Measurements from ENCODE around the gene MYBPC1. TPM values are rescaled to one million over a fixed set of nuclear protein-coding genes. Genes with fewer than 3 reads are reported as not detected.
A peak's percentile ranks its signal among the peaks of the same experiment; 100 is the strongest.

The MYBPC1 gene
- total RNA-seq, 2 experiments from 2014 or later, result not detected

- POLR2A ChIA-PET, result no interaction called here
- Mint-ChIP-seq H3K36me3 (ENCODE audit: low read depth) (no peaks in the 10 kb centered on the region), H3K9me3 (no peaks in the 10 kb centered on the region), H3K4me3 (peak overlapping the region; percentile 80), H3K27ac (peak overlapping the region; percentile 85), H3K27me3 (no peaks in the 10 kb centered on the region), H3K4me1 (peaks cover 38% of the 10 kb centered on the region)
- peak; percentile 9 for DNase-seq
- CTCF ChIA-PET, result no interaction called here
Observed at GRCh38 chr12:101696251-101697196, 101.8 kb downstream of the MYBPC1 start.

GRCh38 chr12:101697197-101697929, 102.6 kb downstream of the MYBPC1 start, which contains the start of gene CHPT1:
Gene CHPT1 (plus strand): TSS chr12:101697640. CDS start chr12:101697862, 222 bp downstream.
- Mint-ChIP-seq H3K36me3 (ENCODE audit: low read depth) (no peaks in the 10 kb centered on the region), H3K9me3 (no peaks in the 10 kb centered on the region), H3K27me3 (no peaks in the 10 kb centered on the region), H3K27ac (peak within 1 kb of the TSS; percentile 86), H3K4me1 (peaks cover 38% of the 10 kb centered on the region), H3K4me3 (peak within 1 kb of the TSS; percentile 81)
- ChIA-PET POLR2A (no interaction called here), CTCF (interaction anchor here (1.1 kb wide), 1 partner anchor 49 kb away, joined by 3 read pairs; no protein-coding TSS in a partner anchor)
- DNase-seq, result peak; percentile 54

- Mint-ChIP-seq H3K27ac (peak overlapping the region; percentile 86), H3K4me1 (peaks cover 38% of the 10 kb centered on the region), H3K27me3 (no peaks in the 10 kb centered on the region), H3K36me3 (ENCODE audit: low read depth) (no peaks in the 10 kb centered on the region), H3K9me3 (no peaks in the 10 kb centered on the region), H3K4me3 (peak overlapping the region; percentile 81)
- ChIA-PET POLR2A (no interaction called here), CTCF (interaction anchor here (0.8 to 1.3 kb wide), 3 partner anchors 22 to 48 kb away, joined by 3 to 4 read pairs (median 3); no protein-coding TSS in a partner anchor)
- DNase-seq, result no peak
Observed at GRCh38 chr12:101697930-101698799, 103.4 kb downstream of the MYBPC1 start.

GRCh38 chr12:101698800-101699347, 104.1 kb downstream of the MYBPC1 start:
- Mint-ChIP-seq H3K4me1 (peaks cover 38% of the 10 kb centered on the region), H3K36me3 (ENCODE audit: low read depth) (no peaks in the 10 kb centered on the region), H3K9me3 (no peaks in the 10 kb centered on the region), H3K4me3 (peak overlapping the region; percentile 81), H3K27ac (peak overlapping the region; percentile 86), H3K27me3 (no peaks in the 10 kb centered on the region)
- CTCF ChIA-PET, result interaction anchor here (0.8 to 1.3 kb wide), 3 partner anchors 23 to 47 kb away, joined by 3 to 4 read pairs (median 3); no protein-coding TSS in a partner anchor
- POLR2A ChIA-PET, result no interaction called here
- no peak for DNase-seq

- Mint-ChIP-seq H3K4me1 (peaks cover 35% of the 10 kb centered on the region), H3K27me3 (no peaks in the 10 kb centered on the region), H3K9me3 (no peaks in the 10 kb centered on the region), H3K36me3 (ENCODE audit: low read depth) (no peaks in the 10 kb centered on the region), H3K27ac (no peak overlapping the region), H3K4me3 (no peak overlapping the region)
- CTCF ChIA-PET, result no interaction called here
- POLR2A ChIA-PET, result no interaction called here
- DNase-seq, result no peak
Observed at GRCh38 chr12:101700299-101700820, 105.6 kb downstream of the MYBPC1 start.

GRCh38 chr12:101703487-101703886, 108.7 kb downstream of the MYBPC1 start:
- H3K4me1 Mint-ChIP-seq, result peaks cover 15% of the 10 kb centered on the region

GRCh38 chr12:101706403-101706802, 111.6 kb downstream of the MYBPC1 start:
- no peak for DNase-seq
- ChIA-PET CTCF (interaction anchor here (1.1 kb wide), 1 partner anchor 52 kb away, joined by 3 read pairs; no protein-coding TSS in a partner anchor), POLR2A (no interaction called here)
- peaks cover 11% of the 10 kb centered on the region for H3K4me1 Mint-ChIP-seq
- no peaks in the 10 kb centered on the region for H3K9me3 Mint-ChIP-seq
- no peaks in the 10 kb centered on the region for H3K36me3 Mint-ChIP-seq (ENCODE audit: low read depth)
- H3K27me3 Mint-ChIP-seq, result no peaks in the 10 kb centered on the region
- no peak overlapping the region for H3K4me3 Mint-ChIP-seq
- no peak overlapping the region for H3K27ac Mint-ChIP-seq

More at GRCh38 chr12:101703487-101703886, 108.7 kb downstream of the MYBPC1 start:
- Mint-ChIP-seq H3K4me3 (no peak overlapping the region), H3K27ac (no peak overlapping the region), H3K27me3 (no peaks in the 10 kb centered on the region), H3K9me3 (no peaks in the 10 kb centered on the region), H3K36me3 (ENCODE audit: low read depth) (no peaks in the 10 kb centered on the region)
- ChIA-PET CTCF (interaction anchor here (1.3 to 1.7 kb wide), 2 partner anchors 11 to 14 kb away, joined by 3 to 4 read pairs; no protein-coding TSS in a partner anchor), POLR2A (no interaction called here)
- DNase-seq, result no peak

- no peaks in the 10 kb centered on the region for H3K36me3 Mint-ChIP-seq (ENCODE audit: low read depth)
- ChIA-PET CTCF (interaction anchor here (1.1 kb wide), 1 partner anchor 52 kb away, joined by 3 read pairs; no protein-coding TSS in a partner anchor), POLR2A (no interaction called here)
- H3K27me3 Mint-ChIP-seq, result no peaks in the 10 kb centered on the region
- H3K27ac Mint-ChIP-seq, result no peak overlapping the region
- peaks cover 11% of the 10 kb centered on the region for H3K4me1 Mint-ChIP-seq
- H3K9me3 Mint-ChIP-seq, result no peaks in the 10 kb centered on the region
- no peak overlapping the region for H3K4me3 Mint-ChIP-seq
- DNase-seq, result no peak
Observed at GRCh38 chr12:101707131-101707782, 112.5 kb downstream of the MYBPC1 start.

GRCh38 chr12:101710288-101710687, 115.5 kb downstream of the MYBPC1 start:
- H3K36me3 Mint-ChIP-seq (ENCODE audit: low read depth), result no peaks in the 10 kb centered on the region
- H3K4me1 Mint-ChIP-seq, result peaks cover 11% of the 10 kb centered on the region
- H3K9me3 Mint-ChIP-seq, result no peaks in the 10 kb centered on the region
- ChIA-PET POLR2A (no interaction called here), CTCF (no interaction called here)
- no peak overlapping the region for H3K27ac Mint-ChIP-seq
- no peak overlapping the region for H3K4me3 Mint-ChIP-seq
- H3K27me3 Mint-ChIP-seq, result no peaks in the 10 kb centered on the region
- no peak for DNase-seq

GRCh38 chr12:101713059-101713682, 118.4 kb downstream of the MYBPC1 start:
- Mint-ChIP-seq H3K36me3 (ENCODE audit: low read depth) (peaks cover 2% of the 10 kb centered on the region), H3K27ac (no peak overlapping the region), H3K4me1 (peaks cover 11% of the 10 kb centered on the region), H3K9me3 (no peaks in the 10 kb centered on the region), H3K4me3 (no peak overlapping the region), H3K27me3 (no peaks in the 10 kb centered on the region)
- no peak for DNase-seq
- CTCF ChIA-PET, result no interaction called here
- POLR2A ChIA-PET, result no interaction called here

GRCh38 chr12:101713930-101714329, 119.2 kb downstream of the MYBPC1 start:
- H3K4me1 Mint-ChIP-seq, result peaks cover 11% of the 10 kb centered on the region
- no peak overlapping the region for H3K4me3 Mint-ChIP-seq
- POLR2A ChIA-PET, result no interaction called here
- no peak overlapping the region for H3K27ac Mint-ChIP-seq
- no peaks in the 10 kb centered on the region for H3K27me3 Mint-ChIP-seq
- CTCF ChIA-PET, result no interaction called here
- no peak for DNase-seq
- H3K9me3 Mint-ChIP-seq, result no peaks in the 10 kb centered on the region
- H3K36me3 Mint-ChIP-seq (ENCODE audit: low read depth), result peaks cover 2% of the 10 kb centered on the region

All from activated CD4-positive, alpha-beta T cell treated with anti-CD3 and anti-CD28 coated beads, Interleukin-2, amount 10 ng/mL, durations not matched to agents 7 days and 5 days (primary cell).